HepG2 (cell line): ENCODE results near the gene ATP9A. TPM values are rescaled to one million over a fixed set of nuclear protein-coding genes. Genes with fewer than 3 reads are reported as not detected.

Experiments
- ARHGAP35 ChIP-seq: sonication (generic); formaldehyde crosslinking; IDR thresholded peaks from 2 replicates; pipeline ENCODE4 v1.9.0; 2022; ENCODE audit warnings: mild to moderate bottlenecking, inconsistent platforms, moderate library complexity, missing genetic modification reagents, borderline replicate concordance
- CBX2 ChIP-seq, 2 experiments: fragments of 200-600 bp in 1 of 2; sonication (generic); formaldehyde crosslinking in 1 of 2; IDR thresholded peaks; 2 replicates each; pipeline versions ENCODE4 v1.7.0 to v1.8.1; 2018 to 2022; ENCODE audit warnings: low read depth in 2 of 2, low read length in 1 of 2, mild to moderate bottlenecking in 1 of 2, missing genetic modification reagents in 1 of 2
- DPF2 ChIP-seq: sonication (generic); formaldehyde crosslinking; IDR thresholded peaks from 2 replicates; pipeline ENCODE4 v1.4.0; 2020; ENCODE audit warnings: mild to moderate bottlenecking, low read depth, missing genetic modification reagents, borderline replicate concordance
- GATAD1 ChIP-seq: IDR thresholded peaks from 2 replicates; pipeline ENCODE4 v1.6.1; 2016; ENCODE audit warnings: missing genetic modification reagents, missing compliant biosample characterization
- IRF2 ChIP-seq: IDR thresholded peaks from 2 replicates; pipeline ENCODE4 v1.6.1; 2018; ENCODE audit warnings: missing genetic modification reagents, missing compliant biosample characterization
- MAFK ChIP-seq, 2 experiments: IDR thresholded peaks in 1 of 2; conservative IDR thresholded peaks in 1 of 2; 2 replicates each; pipeline ENCODE4 v1.6.1; 2011; ENCODE audit warnings: improper control_type of control experiment in 2 of 2, low read length in 2 of 2
- MBNL3 ChIP-seq: fragments of 250-450 bp; sonication (Bioruptor Pico); conservative IDR thresholded peaks from 2 replicates; pipeline ENCODE4 v1.8.0; 2022; ENCODE audit warnings: mild to moderate bottlenecking, inconsistent platforms
- NCOR1 ChIP-seq: fragments of 200-600 bp; sonication (generic); IDR thresholded peaks from 2 replicates; pipeline ENCODE4 v1.7.0; 2017; ENCODE audit warnings: antibody characterized with exemption, low read length, borderline replicate concordance
- NFYC ChIP-seq: IDR thresholded peaks from 2 replicates; pipeline ENCODE4 v1.6.1; 2016; ENCODE audit warnings: missing genetic modification reagents, missing compliant biosample characterization
- PPARG ChIP-seq: conservative IDR thresholded peaks from 2 replicates; pipeline ENCODE4 v1.6.1; 2016; ENCODE audit warnings: missing biosample characterization, missing genetic modification reagents
- RBFOX2 ChIP-seq: fragments of 200-400 bp; formaldehyde crosslinking; IDR thresholded peaks from 2 replicates; pipeline ENCODE4 v1.6.1; 2017; ENCODE audit warnings: low read depth, mild to moderate bottlenecking, low read length
- SP2 ChIP-seq: sonication (generic); formaldehyde crosslinking; IDR thresholded peaks from 2 replicates; pipeline ENCODE4 v1.5.1; 2020; ENCODE audit warnings: mild to moderate bottlenecking, missing genetic modification reagents
- ZFY ChIP-seq: sonication (generic); formaldehyde crosslinking; IDR thresholded peaks from 2 replicates; pipeline ENCODE4 v1.4.0; 2020; ENCODE audit warnings: missing genetic modification reagents
- ZNF430 ChIP-seq: sonication (generic); formaldehyde crosslinking; IDR thresholded peaks from 2 replicates; pipeline ENCODE4 v1.9.0; 2021; ENCODE audit warnings: mild to moderate bottlenecking, missing genetic modification reagents
- ZNF678 ChIP-seq: sonication (generic); formaldehyde crosslinking; IDR thresholded peaks from 2 replicates; pipeline ENCODE4 v1.4.0; 2020; ENCODE audit warnings: mild to moderate bottlenecking, missing genetic modification reagents
- ZNF75D ChIP-seq: sonication (generic); formaldehyde crosslinking; IDR thresholded peaks from 2 replicates; pipeline ENCODE4 v1.8.1; 2023; ENCODE audit warnings: missing genetic modification reagents, mild to moderate bottlenecking, borderline replicate concordance
- ZNF766 ChIP-seq: sonication (generic); formaldehyde crosslinking; IDR thresholded peaks from 2 replicates; pipeline ENCODE4 v1.5.0; 2020; ENCODE audit warnings: missing genetic modification reagents, borderline replicate concordance
- polyA plus RNA-seq, 8 experiments: library from polyadenylated mRNA; depleted of rRNA in 3 of 8; stranded (reverse) in 7 of 8; unstranded in 1 of 8; fragments of >200 nt; fragmentation: Illumina TruSeq in 4 of 8; extraction: Trizol in 4 of 8; gene quantifications; 2 replicates each; pipeline versions ENCODE4 v1.2.1 to v1.2.3, GENCODE V29; 2011 to 2016; ENCODE audit warnings: low read depth in 4 of 8, missing spikeins in 1 of 8, mixed read lengths in 1 of 8; ENCODE audit not compliant: insufficient read depth in 1 of 8
- total RNA-seq, 5 experiments: library from RNA; depleted of rRNA; stranded (reverse); fragments of >200 nt; fragmentation: Illumina TruSeq; extraction: Trizol; gene quantifications; 2 replicates each; pipeline ENCODE4 v1.2.3, GENCODE V29; 2016; ENCODE audit warnings: low read depth in 1 of 5
- TF ChIP-seq, protein P1 (sequence below): sonication (generic); formaldehyde crosslinking; IDR thresholded peaks from 2 replicates; pipeline ENCODE4 v1.4.0; 2020; ENCODE audit warnings: missing genetic modification reagents

The ATP9A gene
- total and polyA plus RNA-seq, 2 of the 13 experiments (the other 11 are each of a cell fraction or from before 2014, with no cell fraction given): 11.8 to 18.5 TPM

DNA sequence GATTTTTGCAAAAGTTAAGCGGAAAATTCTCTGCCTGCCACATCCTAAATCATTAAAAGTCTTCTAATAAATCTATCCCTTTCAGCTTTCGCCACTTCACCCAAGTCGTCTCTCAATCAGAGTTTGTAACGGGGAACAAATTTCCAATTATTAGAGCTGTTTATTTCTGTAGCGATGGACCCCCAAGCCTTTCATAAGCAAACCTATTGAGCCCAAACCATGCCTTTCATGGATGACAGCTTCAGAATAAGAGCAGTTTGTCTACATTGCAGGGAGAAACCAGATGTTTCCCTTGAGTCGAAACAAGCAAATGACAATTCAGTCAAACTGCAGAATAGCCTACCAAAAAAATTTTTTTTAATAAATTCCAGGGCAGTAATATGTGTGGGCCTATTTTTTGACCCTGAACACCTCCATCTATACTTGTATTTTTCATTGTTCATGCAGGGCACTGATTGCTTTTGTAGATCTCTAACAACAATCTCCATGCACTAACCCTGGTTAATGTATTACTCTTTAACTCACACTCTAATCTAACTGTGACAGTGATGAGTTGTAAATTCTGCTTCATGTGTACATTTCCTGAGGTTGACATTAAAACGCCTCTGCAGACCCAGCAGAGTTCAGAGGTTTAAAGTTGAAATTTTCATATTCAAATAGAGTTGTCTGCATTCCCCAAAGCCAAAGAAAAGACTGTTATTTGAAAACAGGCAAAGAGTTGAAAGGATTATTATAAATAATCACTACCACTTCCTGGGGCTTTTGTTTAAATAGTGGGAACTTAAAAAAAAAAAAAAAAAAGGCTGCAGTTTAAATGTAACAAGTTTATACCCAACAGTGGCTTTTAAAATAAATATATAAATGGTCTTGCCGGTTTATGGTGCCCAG lies 64.5 kb downstream of the ATP9A start (continued):
- TF ChIP-seq MAFK (conservative IDR thresholded peaks at IDR 0.05 in 1 of 2, IDR thresholded peaks at IDR 0.05 in 1 of 2; ENCODE audit: low read length in 2 of 2): peak; percentile 57 to 76
- TF ChIP-seq ZNF75D (CRISPR knock-in tag): no peak
- TF ChIP-seq ARHGAP35 (CRISPR knock-in tag): no peak
- TF ChIP-seq, protein P1, sequence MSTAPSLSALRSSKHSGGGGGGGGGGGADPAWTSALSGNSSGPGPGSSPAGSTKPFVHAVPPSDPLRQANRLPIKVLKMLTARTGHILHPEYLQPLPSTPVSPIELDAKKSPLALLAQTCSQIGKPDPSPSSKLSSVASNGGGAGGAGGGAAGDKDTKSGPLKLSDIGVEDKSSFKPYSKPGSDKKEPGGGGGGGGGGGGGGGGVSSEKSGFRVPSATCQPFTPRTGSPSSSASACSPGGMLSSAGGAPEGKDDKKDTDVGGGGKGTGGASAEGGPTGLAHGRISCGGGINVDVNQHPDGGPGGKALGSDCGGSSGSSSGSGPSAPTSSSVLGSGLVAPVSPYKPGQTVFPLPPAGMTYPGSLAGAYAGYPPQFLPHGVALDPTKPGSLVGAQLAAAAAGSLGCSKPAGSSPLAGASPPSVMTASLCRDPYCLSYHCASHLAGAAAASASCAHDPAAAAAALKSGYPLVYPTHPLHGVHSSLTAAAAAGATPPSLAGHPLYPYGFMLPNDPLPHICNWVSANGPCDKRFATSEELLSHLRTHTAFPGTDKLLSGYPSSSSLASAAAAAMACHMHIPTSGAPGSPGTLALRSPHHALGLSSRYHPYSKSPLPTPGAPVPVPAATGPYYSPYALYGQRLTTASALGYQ: peak; percentile 93
- TF ChIP-seq ZNF678 (CRISPR knock-in tag): no peak
- no peak for TF ChIP-seq GATAD1
- peak; percentile 87 for TF ChIP-seq PPARG (CRISPR knock-in tag)
- no peak for TF ChIP-seq ZNF430
- no peak for TF ChIP-seq CBX2 (IDR thresholded peaks at IDR 0.05; ENCODE audit: low read depth, low read length)
- no peak for TF ChIP-seq CBX2 (CRISPR knock-in tag; IDR thresholded peaks at IDR 0.05; ENCODE audit: low read depth)
- TF ChIP-seq MBNL3: no peak
- TF ChIP-seq ZNF766 (CRISPR knock-in tag): no peak
- peak; percentile 94 for TF ChIP-seq NCOR1
- peak; percentile 34; the same call in 1 of the 2 replicates for TF ChIP-seq ZFY
- TF ChIP-seq IRF2 (CRISPR knock-in tag): peak; percentile 70; the same call in 1 of the 2 replicates
- peak; percentile 2; the same call in 1 of the 2 replicates for TF ChIP-seq NFYC
- peak; percentile 77 for TF ChIP-seq DPF2
- no peak for TF ChIP-seq RBFOX2
- TF ChIP-seq SP2 (CRISPR knock-in tag): no peak
- TF ChIP-seq, all 625 proteins: peak for 156
